Erythroblast (primary cell): ENCODE measurements around the gene CCDC18.

Experiments
- GATA1 ChIP-seq: IDR thresholded peaks from 2 replicates; pipeline ENCODE4 v1.6.1; 2011; ENCODE audit warnings: low read depth, mild to moderate bottlenecking, control low read depth, low read length, moderate library complexity
- POLR2A ChIP-seq: IDR thresholded peaks from 2 replicates; pipeline ENCODE4 v1.6.1; 2011; ENCODE audit warnings: mild to moderate bottlenecking, low read length

DNA sequence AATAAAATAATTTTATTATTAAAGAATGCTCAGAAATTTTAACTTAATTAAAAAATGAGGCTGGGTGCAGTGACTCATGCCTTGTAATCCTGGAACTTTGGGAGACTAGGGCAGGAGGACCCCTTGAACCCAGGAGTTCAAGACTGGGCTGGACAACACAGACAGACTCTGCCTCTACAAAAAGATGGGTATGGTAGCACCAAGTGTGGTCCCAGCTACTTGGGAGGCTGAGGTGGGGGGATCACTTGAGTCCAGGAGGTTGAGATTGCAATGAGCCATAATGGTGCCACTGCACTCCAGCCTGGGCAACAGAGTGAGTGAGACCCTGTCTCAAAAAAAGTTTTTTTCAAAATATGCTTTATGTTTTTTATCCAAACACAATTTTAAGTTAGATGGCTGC lies 25.6 kb upstream of the CCDC18 start:
- no peak for TF ChIP-seq POLR2A
- TF ChIP-seq GATA1, result no peak
